ENCODE measurements around the gene THBS3. TPM values are rescaled to one million over a fixed set of nuclear protein-coding genes. Genes with fewer than 3 reads are reported as not detected.

THBS3 gene
- total and polyA plus RNA-seq, 9 of the 15 experiments (the other 6 are each of a cell fraction or from before 2014, with no cell fraction given): 0.59 to 8.3 (median 3.2) TPM

- TF ChIP-seq CLOCK (CRISPR knock-in tag; IDR thresholded peaks at IDR 0.05; ENCODE audit: borderline replicate concordance): no peak
- TF ChIP-seq TRIM25 (IDR thresholded peaks at IDR 0.05; ENCODE audit: borderline replicate concordance): no peak
- TF ChIP-seq CREB3 (tag; conservative IDR thresholded peaks at IDR 0.05; ENCODE audit: low read depth): no peak
- no peak for TF ChIP-seq CTCFL (IDR thresholded peaks at IDR 0.05; ENCODE audit: borderline replicate concordance, insufficient read depth, low read depth, low read length, poor library complexity, severe bottlenecking)
- TF ChIP-seq ZNF57 (CRISPR knock-in tag; IDR thresholded peaks at IDR 0.05): no peak
- TF ChIP-seq NFE2 (IDR thresholded peaks at IDR 0.05; ENCODE audit: low read depth): no peak
- no peak for TF ChIP-seq ZNF277 (CRISPR knock-in tag; IDR thresholded peaks at IDR 0.05; ENCODE audit: borderline replicate concordance)
- no peak for TF ChIP-seq ZC3H11A (IDR thresholded peaks at IDR 0.05; ENCODE audit: low read depth, low read length)
- no peak for TF ChIP-seq ZC3H8 (IDR thresholded peaks at IDR 0.05)
- TF ChIP-seq ESRRB (CRISPR knock-in tag; IDR thresholded peaks at IDR 0.05; ENCODE audit: borderline replicate concordance): no peak
- no peak for TF ChIP-seq SP2 (IDR thresholded peaks at IDR 0.05; ENCODE audit: extremely low read depth, low read depth, low read length, poor library complexity, severe bottlenecking)
- peak in 1 of 2 experiments; percentile 96; a peak in 2 of 4 replicates for TF ChIP-seq HDAC1 (IDR thresholded peaks at IDR 0.05)
- no peak for TF ChIP-seq NFYB (IDR thresholded peaks at IDR 0.05; ENCODE audit: extremely low read depth, insufficient read length)
- TF ChIP-seq MYC (IDR thresholded peaks at IDR 0.05; ENCODE audit: low read depth, low read length): peak; percentile 78
- TF ChIP-seq MYC (CRISPR knock-in tag; IDR thresholded peaks at IDR 0.05; ENCODE audit: borderline replicate concordance, low read depth): no peak
- no peak for TF ChIP-seq CC2D1A (IDR thresholded peaks at IDR 0.05)
- TF ChIP-seq HEY1 (CRISPR knock-in tag; IDR thresholded peaks at IDR 0.05; ENCODE audit: borderline replicate concordance): no peak
These were observed 1.0 kb upstream of the THBS3 start, which contains the start of gene MTX1 (continued) for GRCh38 chr1:155208541-155209311.
